Tongue (tissue), 2 donors: ENCODE measurements around the gene GNG7. TPM values are rescaled to one million over a fixed set of nuclear protein-coding genes. Genes with fewer than 3 reads are reported as not detected.
A peak's percentile ranks its signal among the peaks of the same experiment; 100 is the strongest.
"Not testable (repeated sequence)": the region's sequence is repeated elsewhere in the genome, so short reads cannot be mapped to it uniquely, and the experiment has no call there.

Experiments
- DNase-seq: peaks from one replicate; pipeline ENCODE4 v3.0.0-alpha.2; 2015
- total RNA-seq: library from RNA; depleted of rRNA; stranded (reverse); fragments of >200 nt; gene quantifications from one replicate; pipeline ENCODE4 v1.2.3, GENCODE V29; 2014

GNG7 gene
- total RNA-seq, 1 donor from 2014 or later = 3.2 TPM

DNA sequence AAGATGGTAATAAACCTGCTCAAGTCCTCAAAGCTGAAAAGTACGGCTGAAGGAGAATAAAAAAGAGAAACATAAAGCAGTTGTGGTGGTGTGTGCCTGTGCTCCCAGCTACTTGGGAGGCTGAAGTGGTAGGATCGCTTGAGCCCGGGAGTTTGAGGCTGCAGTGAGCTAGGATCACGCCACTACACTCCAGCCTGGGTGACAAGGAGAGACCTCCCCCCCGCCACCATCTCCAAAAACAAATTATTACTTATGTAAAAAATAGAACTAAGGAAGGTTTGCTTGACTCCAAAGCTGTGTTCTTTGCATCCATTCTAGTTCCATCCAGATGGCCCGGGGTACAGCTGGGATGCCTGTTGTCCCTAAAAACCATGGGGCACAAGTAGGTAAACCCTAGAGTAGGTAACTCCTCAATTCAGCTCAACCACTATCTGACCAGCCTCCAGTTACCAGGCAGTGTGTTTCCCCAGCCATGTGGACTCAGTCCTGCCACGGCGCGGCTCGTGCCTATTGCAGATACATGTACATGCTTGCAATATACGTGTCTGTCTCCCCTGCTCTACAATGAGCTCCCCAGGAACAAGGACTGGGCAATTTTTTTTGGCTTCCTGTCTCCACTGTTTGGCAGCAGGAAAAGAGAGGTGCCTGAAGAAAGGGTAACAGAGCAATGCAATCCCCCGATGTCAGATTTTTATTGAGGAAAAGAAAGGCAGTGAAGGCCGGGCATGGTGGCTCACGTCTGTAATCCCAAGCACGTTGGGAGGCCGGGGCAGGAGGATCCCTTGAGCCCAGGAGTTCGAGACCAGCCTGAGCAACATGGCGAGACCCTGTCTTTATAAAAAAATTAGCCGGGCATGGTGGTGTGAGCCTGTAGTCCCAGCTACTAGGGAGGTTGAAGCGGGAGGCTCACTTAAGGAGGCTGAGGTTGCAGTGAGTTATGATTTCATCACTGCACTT lies 101.3 kb downstream of the GNG7 start:
- DNase-seq = no peak

DNA sequence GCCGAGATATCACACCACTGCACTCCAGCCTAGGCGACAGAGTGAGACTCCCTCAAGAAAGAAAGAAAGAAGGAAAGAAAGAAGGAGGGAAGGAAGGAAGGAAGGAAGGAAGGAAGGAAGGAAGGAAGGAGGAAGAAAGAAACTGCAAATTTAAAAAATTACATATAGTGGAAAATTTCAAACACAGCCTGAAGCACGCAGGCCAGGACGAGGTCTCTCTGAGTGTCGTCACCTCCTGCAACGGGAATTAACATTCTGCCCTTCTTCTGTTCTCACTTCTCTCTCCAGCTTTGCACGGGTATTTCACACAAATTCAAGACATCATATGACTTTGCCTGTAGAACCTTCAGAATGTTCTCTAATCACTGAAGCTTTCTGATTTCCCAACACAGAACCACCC lies 108.2 kb downstream of the GNG7 start:
- no peak for DNase-seq

DNA sequence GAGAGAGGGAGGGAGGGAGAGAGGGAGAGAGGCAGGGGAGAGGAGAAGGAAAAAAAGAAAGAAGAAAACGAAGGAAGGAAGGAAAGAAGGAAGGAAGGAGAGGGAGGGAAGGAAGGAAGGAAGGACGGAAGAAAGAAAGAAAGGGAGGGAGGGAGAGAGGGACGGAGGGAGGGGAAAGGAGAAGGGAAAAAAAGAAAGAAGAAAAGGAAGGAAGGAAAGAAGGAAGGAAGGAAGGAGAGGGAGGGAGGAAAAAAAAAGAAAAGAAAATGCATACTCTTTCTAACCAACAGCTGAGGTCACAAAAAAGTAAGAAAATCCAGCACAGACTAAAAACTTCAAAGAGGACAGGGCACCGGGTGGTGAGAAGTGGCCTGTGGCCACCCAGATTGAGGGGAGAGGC lies 109.7 kb downstream of the GNG7 start:
- no peak for DNase-seq

DNA sequence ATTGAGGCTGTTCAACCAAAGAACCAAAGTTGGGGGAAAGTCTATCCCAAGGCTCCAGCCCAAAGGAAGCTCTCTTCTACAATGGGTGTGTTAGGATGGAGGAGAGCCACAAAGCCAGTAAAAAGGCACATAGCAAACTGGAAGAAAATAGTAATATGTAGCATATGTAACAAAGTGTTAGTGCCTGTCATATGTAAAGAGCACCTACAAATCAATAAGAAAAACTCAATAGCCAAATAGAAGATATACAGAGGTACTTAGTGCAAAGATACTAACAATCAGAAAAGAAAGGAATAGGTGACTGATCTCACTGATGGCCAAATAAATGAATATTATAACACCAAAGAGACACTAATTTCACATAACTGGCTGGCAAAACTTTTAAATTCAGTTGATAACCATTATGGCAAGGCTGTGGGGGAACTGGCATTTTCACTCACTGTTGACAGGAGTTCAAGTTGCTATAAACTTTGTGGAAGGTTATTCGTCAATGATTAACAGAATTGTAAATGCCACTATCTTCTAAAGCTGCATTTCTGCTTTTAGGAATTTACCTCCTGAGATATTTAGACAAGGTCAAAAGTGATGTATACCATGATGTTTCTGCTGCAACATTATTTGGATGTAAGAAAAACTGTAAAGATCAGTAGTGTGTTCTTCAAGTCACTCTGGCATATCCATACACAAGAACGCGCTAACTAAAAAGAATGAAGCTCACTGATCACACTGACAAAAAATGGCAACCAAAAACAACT lies 110.8 kb downstream of the GNG7 start:
- no peak for DNase-seq

DNA sequence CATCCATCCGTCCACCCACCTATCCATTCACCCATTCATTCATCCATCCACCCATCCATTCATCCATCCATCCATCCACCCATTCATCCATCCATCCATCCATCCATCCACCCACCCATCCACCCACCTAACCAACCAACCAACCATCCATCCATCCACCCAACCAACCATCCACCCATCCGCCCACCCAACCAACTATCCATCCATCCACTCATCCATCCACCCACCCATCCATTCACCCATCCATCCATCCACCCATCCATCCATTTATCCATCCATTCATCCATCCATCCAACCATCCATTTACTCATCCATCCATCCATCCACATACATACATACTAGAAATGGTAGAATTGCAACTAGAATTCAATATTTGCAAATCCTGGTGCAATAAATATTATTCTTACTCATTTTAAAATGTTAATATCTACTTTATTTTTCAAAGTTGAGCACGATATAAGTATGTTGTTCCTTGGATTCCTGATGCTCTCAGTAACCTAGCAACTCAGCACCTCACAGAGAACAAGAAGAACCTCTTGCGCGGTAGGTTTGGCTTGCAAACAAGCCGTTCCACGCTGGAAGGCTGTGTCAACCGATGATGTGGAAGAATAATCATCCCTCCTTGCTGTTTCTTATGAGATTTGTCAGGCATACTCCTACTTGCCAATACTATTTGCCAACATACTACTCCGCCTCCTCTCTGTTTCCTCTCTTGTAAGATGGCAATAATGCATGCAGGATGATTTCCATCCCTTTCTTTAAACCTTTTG lies 111.7 kb downstream of the GNG7 start:
- DNase-seq = no peak

DNA sequence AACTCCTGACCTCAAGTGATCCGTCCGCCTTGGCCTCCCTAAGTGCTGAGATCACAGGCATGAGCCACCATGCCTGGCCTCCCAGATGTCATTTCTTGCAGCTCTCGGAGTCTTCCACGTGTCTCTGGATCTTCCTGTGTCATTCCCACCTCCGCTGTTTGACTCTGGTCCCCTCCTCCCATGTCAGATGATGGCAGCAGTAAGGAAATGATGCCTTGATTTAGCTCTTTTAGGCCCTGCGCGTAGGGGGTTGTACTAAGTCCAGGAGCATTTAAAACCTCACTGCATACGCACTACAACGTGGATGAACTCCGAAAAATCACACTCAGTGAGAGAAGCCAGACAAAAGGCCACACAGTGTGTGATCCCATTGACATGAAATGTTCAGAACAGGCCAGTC lies 113.1 kb downstream of the GNG7 start:
- DNase-seq = no peak

DNA sequence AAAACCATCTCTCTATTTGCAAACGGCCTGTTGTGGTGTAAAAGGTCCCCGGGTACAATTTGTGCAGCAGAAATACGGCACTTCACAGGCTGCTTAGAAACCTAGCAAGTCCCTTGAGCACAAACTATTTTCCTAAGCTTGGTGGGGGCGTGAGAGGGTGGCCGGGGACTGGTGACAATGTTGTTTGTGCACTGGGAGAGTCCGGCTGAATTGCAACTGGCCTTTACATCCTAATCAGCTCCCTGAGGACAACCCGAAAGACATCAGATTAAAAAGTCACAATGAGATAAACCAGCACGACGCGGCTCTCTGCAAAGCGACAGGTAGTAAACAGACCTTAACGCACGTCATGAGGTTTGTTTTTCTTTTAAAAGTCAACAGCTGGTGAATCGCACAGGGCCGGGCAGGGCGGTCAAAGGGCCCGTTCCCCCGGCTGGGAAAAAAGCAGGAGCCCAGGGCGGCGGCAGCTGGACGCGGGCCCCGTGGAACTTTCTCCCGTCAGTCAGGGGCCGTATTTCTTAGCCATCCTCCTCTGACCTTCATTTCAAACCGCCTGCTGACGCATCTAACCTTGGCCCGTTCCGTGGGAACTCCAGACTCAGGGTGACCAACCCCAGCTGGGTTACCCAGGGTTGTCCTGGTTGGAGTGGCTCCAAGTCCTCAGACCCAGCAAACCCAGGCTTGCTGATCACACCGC lies 114.3 kb downstream of the GNG7 start:
- DNase-seq = no peak

DNA sequence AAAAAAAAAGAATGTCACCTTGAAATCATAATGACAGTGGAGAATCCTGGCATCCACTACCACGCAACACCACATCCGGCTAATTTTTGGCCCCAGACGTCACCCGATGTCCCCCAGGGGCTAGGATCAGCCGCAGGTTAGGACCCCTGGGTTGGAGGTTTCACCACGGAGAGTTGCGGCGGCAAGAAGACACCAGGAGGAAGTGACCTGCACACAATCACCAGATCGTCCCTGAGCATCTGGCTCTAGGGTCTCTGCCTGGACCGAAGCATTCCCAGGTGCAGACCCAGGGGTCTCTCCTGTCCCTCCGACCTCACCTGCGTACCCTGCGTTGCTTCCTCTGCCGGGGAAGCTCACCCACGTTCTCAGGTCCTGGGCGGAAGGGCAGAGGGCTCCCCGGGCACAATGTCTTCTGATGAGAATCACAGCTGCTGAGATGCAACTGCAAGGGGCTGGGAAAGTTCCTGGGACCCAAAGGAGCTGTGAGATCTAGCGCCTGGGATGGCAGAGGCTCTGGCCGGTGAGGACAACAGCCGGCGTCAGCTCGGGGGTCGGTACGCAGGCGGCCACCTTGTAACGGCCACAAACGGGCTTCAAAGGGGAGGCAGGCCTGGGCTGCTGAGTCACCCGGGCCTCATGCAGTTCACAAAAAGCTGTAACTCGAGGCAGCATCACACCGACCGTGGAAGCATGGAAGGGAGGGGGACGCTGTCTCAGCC lies 115.3 kb downstream of the GNG7 start:
- no peak for DNase-seq

DNA sequence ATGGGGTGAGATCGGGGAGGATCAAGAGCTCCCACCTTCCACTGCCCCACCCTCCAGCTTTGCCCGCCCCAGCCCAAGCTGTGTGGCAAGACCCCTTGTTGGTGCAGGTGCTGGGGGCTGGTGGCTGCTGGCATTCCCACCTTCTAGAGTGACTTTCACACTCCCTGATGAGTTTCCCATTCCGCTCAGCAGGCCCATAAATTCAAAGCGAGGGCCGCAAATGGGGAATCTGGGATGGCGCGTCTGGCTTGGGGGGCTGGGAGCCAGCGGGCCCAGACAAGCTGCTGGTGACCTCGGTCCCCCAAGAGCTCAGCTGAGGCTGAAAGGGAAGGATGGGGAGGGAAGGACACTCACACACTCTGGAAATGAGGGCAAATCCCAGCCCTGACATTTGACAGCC lies 116.3 kb downstream of the GNG7 start:
- no peak for DNase-seq

DNA sequence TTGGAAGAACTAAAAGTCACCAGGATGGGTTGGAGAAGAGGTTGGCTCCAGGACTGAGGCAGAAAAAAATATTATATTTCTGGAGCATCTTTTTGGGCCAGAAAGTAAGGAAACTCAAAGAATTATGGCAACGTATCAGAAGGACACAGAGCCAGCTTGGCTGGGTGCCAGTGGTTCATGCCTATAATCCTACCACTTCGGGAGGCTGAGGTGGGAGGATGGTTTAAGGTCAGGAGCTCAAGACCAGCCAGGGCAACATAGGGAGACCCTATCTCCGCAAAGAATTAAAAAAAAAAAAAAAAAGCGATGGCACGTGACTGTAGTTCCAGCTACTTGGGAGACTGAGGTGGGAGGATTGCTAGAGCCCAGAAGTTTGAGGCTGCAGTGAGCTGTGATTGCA lies 118.5 kb downstream of the GNG7 start:
- no peak for DNase-seq

DNA sequence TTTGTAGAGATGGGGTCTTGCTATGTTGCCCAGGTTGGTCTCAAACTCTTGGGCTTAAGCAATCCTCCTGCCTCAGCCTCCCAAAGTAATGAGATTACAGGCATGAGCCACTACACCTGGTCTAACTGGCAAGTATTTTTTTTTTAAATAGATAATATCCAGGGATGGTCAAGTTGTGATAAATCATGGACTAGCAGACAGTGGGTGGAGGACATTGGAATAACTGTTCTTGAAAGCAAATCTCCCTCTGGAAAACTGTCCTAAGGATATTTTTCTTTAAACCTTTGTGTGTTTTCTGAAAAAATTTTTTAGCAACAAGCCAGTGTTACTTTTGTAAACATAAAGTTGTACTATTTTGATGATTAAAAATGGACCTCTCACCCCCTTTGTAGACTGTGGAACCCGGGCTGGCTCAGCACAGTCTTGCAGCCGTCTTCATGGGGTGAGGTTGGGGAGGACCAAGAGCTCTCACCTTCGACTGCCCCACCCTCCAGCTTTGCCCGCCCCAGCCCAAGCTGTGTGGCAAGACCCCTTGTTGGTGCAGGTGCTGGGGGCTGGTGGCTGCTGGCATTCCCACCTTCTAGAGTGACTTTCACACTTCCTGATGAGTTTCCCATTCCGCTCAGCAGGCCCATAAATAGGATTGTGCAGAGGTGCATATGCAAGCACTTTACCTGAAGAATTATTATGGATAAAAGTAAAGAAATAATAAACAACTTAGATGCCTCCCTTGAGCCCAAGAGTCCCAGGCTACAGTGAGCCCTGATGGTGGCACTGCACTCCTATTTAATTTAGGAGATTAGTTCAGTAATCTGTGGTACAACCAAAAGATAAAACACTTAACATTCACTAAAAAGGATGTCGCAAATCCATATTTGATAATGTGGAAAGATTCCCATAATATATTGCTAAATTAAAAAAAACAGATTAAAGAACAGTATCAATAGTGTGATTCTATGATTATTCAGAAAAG lies 119.2 kb downstream of the GNG7 start:
- no peak for DNase-seq

DNA sequence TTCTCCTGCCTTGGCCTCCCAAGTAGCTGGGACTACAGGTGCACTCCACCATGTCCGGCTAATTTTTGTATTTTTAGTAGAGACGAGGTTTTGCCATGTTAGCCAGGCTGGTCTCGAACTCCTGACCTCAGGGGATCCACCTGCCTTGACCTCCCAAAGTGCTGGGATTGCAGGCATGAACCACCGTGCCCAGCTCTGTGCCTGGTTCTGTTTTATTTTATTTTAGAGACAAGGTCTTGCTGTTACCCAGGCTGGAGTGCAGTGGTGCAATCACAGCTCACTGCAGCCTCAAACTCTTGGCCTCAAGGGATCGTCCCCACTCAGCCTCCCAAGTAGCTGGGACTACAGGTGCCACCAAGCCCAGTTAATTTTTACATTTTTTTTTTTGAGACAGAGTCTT lies 122.1 kb downstream of the GNG7 start:
- DNase-seq = not testable (repeated sequence)

DNA sequence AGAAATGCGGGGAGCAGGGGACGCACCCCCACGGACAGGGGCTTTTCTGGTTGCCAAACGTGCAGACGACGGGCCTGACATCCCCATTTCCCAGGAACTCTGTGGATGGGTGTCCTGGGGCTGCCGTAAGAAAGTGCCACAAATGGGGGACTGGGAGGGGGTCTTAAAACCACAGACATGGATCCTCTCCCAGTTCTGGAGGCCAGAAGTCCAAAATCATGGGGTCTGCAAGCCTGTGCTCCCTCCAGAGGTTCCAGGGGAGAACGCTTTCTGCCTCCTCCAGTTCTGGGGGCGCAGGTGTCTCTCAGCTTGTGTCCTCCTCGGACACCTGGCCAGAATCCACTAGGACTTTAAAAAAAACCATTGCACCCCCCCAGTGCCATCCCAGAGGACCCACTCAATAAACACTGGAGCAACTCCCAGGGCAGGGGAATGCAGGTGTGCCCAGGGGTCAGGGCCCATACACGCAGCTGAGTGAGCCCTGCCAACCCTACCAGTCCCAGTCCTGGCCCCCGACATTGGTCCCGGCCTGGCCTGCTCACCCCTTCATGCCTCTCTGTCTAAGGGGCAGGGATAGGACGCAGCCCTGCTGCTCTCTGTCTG lies 122.7 kb downstream of the GNG7 start:
- DNase-seq = no peak

DNA sequence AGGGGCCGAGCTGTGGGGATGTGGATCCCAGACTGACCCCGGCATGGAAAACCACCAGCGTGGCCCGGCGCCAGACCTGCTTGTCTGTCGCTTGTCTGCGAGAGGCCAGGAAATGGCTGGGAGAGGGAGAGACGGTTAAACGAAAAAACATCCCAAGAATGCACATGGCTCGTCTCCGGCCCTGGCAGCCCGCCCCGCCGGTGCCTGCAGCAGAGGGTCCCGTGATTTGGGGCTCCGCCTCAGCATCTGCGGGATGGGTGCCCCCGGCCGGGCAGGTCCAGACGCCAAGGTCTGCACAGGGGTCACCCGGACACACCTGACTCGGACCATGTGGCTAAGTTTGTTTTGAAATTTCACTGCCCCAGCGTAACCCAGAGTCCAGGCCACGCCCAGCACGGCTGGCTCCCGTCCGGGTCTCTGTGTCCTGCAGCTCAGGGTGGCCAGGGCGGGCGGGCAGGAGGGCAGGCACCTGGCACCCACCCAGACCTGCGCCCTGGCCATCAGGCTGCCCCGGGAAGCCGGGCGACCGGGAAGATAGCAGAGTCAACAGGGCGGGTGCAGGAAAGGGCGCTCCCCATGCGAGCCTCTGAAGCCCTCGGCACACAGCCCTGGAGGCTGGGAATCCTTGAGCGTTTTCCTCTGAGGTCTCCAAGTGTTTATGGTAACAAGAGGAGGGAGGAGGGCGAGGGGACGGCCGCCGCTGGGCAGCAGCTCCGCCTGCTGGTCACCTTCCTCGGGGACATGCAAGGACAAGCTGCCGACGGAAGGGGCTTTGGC lies 123.4 kb downstream of the GNG7 start:
- peak; percentile 88 for DNase-seq

DNA sequence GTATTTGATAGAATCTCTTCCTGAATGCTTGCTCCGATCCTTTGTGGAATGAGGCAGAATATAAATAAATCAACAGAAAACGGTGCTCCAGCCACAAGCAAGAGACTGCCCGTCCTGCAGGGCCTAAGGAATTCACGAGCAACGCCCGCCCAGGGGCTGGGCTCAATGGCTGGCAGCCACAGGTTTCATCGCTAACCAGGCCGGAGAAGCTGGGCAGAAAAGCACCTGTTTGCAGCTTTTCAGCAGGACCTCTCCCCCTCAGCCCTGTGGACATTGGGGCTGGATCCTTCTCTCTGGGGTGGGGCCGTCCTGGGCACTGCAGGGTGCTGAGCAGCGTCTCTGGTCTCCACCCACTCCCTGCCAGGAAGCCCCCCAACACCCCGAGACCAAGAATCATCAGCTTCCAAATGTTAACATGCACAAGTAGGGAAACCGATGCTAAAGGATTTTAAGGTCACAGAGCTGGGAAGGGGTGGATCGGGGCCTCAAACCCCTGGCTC lies 124.1 kb downstream of the GNG7 start:
- peak; percentile 33 for DNase-seq

DNA sequence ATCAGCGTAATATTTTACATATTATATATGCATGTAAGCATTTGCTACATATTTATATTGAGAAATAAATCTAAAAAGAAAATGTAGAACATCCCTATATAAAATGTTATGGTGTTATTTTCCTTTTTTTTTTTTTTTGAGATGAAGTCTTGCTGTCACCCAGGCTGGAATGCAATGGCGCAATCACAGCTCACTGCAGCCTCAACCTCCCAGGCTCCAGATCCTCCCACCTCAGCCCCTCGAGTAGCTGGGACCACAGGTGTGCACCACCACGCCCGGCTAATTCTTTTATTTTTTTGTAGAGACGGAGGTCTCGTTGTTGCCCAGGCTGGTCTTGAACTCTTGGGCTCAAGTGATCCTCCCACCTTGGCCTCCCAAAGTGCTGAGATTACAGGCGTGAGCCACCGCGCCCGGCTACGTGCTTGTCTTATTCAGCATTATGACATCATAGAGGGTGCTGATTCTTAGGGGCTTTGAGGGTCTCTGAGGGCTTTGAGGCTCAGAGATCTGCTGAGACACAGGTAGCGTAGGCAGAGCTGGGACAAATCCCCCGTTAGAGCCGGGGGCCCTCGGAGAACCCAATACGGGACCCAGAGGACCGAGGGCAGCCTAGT lies 124.7 kb downstream of the GNG7 start:
- no peak for DNase-seq

DNA sequence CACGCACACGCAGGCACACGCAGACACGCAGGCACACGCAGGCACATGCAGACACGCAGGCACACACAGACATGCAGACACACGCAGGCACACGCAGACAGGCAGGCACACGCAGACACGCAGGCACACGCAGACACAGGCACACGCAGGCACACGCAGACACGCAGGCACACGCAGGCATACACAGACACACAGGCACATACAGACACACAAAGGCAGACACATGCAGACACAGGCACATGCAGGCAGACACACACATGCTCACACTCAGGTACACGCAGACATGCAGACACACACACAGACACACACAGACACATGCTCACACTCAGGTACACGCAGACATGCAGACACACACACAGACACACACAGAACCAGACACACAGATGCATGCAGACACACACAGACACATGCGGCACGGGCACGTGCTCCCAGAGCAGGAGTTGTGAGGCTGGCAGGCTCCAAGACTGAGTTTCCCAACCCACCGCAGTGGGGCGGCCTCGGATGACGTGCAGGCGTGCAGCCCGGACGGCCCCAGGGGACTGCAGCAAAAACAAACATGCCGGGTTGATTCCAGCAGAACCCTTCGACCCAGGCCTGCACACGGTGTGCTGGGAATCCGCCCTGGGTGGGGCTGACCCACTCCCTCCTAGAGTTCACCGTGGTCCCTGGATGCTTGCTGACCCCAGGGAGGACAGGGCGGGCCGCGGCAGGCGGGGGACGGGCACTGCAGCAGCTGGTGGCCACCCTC lies 126.6 kb downstream of the GNG7 start:
- peak; percentile 49 for DNase-seq
